SHP77 treated with DMSO at 0.1 percent for 48 hours (cell line): ENCODE measurements around the gene CEP350.
A peak's percentile ranks its signal among the peaks of the same experiment; 100 is the strongest.
"Not testable (repeated sequence)": the region's sequence is repeated elsewhere in the genome, so short reads cannot be mapped to it uniquely, and the experiment has no call there.

Source experiments
- DNase-seq: peaks from one replicate; lab custom pipeline; 2025; lab: John Stamatoyannopoulos, UW

CEP350 gene

GRCh38 chr1:180130651-180131050, 176.0 kb downstream of the CEP350 start:
- DNase-seq: no peak

DNA sequence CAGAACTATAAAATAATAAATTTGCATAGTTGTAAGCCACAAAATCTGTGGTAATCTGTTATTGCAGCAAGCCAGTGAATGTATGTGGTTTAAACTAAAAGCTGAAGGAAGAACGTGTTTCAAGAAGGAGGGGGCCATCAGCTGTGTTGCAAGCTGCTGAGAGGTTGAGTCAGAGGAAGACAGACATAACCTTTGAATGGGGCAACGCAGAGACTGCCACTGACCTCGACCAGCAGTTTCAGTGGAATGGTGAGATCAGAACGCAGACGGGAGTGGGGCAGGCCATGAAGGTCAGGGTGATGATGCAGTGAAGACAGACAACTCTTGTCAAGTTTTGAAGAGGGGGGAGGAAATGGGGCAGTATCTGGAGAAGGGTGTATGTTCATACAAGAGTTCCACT, 176.9 kb downstream of the CEP350 start:
- DNase-seq: no peak

GRCh38 chr1:180133193-180133592, 178.6 kb downstream of the CEP350 start:
- no peak for DNase-seq

GRCh38 chr1:180133688-180134087, 179.1 kb downstream of the CEP350 start:
- not testable (repeated sequence) for DNase-seq

GRCh38 chr1:180135535-180135934, 180.9 kb downstream of the CEP350 start:
- DNase-seq: no peak

DNA sequence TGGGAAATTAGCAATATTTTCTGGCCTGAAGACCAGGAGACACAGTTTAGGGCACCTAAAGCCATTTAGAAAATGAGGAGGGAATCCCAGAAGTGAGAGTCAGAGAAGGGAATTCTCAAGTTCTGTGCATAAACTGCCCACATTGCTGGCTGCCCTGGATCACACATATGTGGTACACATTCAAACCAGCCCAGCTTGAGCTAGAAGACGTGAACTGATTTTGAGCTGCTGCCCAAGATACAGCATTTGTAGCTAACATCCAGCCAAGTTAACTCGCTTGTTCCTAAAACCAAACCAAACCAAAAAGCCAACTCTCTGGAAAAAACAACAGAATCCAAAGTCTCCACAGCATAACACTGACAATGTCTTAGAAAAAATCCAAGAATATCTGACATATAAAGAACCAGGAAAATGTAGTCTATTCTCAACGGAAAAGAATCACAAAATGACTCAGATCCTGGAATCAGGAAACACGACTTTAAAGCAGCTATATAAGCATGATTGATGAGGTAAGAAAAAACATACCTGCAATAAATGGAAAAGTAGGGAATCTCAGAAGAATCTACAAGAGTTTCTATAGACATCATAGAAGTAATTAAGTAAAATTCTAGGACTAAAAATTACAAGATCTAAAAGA, 181.8 kb downstream of the CEP350 start:
- DNase-seq: no peak

DNA sequence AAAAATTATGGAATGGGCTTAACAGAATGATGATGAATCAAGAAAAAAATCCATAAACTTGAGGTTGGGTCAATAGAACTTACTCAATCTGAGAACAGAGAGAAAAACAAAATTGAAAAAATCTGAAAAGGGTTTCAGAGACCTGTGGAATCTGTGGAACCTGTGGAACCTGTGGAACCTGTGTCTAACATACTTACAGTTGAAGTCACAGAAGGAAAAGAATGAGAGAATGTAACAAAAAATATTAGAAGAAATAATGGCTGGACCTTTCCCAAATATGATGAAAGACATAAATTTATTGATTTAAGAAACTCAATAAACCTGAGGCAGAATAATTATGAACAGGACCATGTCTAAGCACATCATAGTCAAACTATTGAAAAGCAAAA, 182.4 kb downstream of the CEP350 start:
- no peak for DNase-seq

DNA sequence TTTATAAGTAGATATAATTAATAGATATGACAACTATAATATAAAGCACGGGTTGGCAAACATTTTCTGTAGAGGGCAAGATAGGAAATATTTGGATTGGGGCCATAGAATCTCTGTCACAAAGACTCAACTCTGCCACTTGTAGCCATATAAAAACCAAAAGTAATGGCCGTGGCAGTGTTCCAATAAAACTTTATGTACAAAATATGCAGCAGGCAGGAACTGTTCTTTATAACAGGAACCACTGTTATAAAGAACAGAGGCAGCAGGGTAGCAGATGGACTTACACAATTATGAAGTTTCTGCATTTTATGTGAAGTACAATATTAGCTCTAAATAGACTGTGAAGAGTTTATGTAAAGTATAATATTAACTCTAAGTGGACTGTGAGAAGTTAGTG, 183.2 kb downstream of the CEP350 start:
- DNase-seq: no peak

DNA sequence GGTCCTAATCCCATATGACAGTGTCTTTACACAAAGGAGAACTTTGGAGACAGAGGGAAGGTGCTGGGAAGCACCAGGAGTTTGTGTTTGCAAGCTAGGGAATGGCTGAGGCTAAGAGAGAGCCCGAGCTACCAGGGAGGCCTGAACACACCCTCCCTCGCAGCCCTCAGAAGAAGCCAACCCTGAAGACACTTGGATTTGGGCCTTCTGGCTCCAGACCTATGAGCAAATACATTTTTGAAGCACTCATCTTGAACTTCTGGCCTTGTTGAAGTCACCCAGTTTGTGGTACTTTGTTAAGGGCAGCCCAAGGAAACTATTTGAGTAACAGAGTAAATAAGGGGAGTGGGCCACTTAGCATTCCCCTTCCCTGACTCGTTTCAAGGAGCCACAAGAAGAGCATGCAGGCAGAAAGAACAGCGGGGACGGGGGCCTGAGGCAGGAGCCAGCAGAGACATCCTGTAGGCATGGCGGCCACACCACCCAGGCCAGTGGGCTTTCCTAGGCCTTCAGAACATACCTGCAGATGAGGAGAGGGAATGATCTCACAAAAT, 186.8 kb downstream of the CEP350 start:
- no peak for DNase-seq

DNA sequence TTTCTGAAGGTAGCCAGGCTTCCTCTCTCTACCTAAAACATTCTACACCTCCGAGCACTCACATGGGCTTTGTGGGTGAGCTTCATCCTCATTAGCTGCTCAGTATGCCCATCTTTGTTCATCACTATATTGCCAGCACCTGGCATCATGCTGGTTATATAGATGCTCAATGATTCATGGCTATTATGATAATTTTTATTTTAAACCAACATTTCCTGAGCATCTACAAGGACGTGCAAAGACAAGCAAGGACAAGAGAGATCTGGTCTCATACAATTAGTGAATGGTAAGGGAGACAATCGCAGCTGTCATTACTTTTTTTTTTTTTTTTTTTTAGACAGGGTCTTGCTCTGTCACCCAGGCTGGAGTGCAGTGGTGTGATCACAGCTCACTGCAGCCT, 188.7 kb downstream of the CEP350 start:
- DNase-seq: no peak

DNA sequence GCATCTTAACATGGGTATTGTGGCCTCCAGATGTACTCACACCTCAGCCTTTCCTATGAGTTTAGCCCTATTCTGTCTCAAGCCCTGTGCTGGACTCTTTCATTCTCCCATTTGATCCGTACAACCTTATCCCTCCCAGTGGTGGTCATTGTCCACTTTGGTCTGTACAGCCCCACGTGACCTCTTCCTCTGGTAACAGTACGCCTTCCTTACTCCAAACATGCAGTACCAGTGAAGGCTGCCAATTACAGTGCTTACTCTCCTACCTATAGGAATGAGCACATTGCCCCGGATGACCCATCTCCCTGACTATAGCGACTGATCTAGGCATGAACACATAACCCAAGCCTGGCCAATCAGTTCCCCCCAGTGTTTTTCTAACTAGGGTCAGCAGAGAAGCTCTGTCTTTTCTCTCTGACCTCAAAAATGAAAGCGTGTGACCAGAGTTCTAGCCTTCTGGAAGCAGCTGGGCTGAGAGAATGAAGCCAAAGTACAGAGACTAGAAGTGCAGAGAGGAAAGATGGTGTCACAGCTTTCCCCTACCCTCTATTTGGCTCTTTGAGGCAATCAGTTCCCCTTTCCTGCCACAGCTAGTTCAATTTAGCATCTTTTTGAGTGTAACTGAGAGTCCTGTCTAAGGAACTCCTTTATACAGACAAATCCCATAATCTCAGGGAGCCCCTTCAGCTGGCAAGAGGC, 190.2 kb downstream of the CEP350 start:
- DNase-seq: no peak

DNA sequence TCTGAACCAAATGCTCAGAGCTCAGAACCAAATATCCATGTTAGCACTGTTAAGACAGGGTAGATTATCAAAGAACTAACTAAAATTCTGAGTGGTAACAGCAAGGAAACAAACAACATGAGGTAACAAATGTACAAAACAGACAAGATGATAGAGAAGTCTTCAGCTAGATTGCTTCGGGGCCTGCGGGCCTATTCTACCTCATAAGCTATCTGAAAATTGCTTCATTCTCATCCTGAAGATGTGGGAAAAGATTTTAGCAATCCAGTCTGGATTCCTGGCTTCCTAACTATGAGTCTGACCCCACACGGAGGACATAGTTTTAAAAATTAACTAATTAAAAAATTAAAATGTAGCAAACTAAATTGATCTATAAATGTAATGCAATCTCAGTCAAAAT, 190.8 kb downstream of the CEP350 start:
- DNase-seq: no peak

GRCh38 chr1:180150982-180151381, 196.4 kb downstream of the CEP350 start:
- no peak for DNase-seq

DNA sequence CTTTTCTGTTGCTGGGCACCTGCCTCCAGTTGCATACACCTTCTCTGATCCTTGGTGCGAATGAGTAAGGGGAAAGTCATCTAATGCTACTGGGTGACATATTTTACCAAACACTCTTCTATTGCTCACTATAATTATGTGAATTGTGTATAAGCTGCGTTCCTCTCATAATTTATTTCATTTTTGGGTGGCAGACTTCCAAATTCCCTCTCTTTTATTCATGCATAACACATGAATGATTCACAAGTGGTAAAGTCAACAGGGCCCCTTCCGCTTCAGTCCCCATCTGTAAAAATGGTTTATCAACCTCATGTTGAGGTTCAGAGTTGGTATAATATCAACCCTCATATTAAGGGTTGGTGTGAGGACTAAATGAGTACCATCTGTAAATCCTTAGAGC, 196.9 kb downstream of the CEP350 start:
- DNase-seq: peak; percentile 46

GRCh38 chr1:180152588-180152987, 198.0 kb downstream of the CEP350 start:
- DNase-seq: no peak

GRCh38 chr1:180153032-180153431, 198.4 kb downstream of the CEP350 start:
- no peak for DNase-seq

DNA sequence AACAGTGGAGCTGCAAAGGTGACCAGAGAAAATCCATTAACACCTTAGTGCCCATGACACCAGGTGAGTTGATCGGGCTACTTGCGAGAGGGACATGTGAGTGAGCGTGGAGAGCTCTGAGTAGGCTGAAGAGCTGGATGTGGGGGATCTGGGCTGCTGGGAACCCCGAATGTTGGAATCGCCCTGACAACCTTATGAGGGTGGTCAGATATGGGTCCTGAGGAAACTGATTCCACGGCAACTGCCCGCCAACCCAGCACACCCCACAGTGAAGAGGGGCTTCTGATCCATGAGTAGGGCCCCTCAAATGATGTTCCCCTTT, 199.4 kb downstream of the CEP350 start:
- no peak for DNase-seq

GRCh38 chr1:180154325-180155181, 199.9 kb downstream of the CEP350 start, which contains the start of gene QSOX1:
QSOX1 (plus strand) TSS chr1:180154869; CDS start chr1:180154908, 39 bp downstream.
- peak; percentile 32 for DNase-seq

GRCh38 chr1:180155182-180155682, 200.6 kb downstream of the CEP350 start:
- no peak for DNase-seq

- no peak for DNase-seq
These were observed 201.6 kb downstream of the CEP350 start for GRCh38 chr1:180156201-180156600.

GRCh38 chr1:180156631-180157091, 202.1 kb downstream of the CEP350 start:
- DNase-seq: no peak

GRCh38 chr1:180157108-180157507, 202.5 kb downstream of the CEP350 start:
- no peak for DNase-seq
